Cardiac fibroblast (primary cell): Measurements from ENCODE around the gene FYB1.
A peak's percentile ranks its signal among the peaks of the same experiment; 100 is the strongest.

ENCODE experiments used
- DNase-seq, 2 donors: peaks; one replicate each; pipeline versions ENCODE4 v3.0.0 to v3.0.0-alpha.2; 2010; ENCODE audit warnings: low read depth in 2 of 2
- H3K4me3 ChIP-seq, 2 donors: replicated peaks in 1 of 2; 1 replicate in 1 of 2; 2 replicates in 1 of 2; pipeline ENCODE4 v1.5.1; 2011; ENCODE audit warnings: low read depth in 2 of 2, low read length in 2 of 2, mild to moderate bottlenecking in 2 of 2, moderate library complexity in 1 of 2
- CTCF ChIP-seq: IDR thresholded peaks from one replicate; pipeline ENCODE4 v1.5.1; 2011; ENCODE audit warnings: low read depth, mild to moderate bottlenecking, low read length, inconsistent platforms

The FYB1 gene

GRCh38 chr5:39059064-39059463 is 160.3 kb downstream of the FYB1 start:
- no peak for DNase-seq
- no peak for TF ChIP-seq CTCF
- H3K4me3 ChIP-seq: no peak overlapping the region

GRCh38 chr5:39058178-39058921 is 161.0 kb downstream of the FYB1 start:
- no peak for DNase-seq
- H3K4me3 ChIP-seq: peak overlapping the region in 1 of 2 donors; percentile 26
- TF ChIP-seq CTCF: no peak

DNA sequence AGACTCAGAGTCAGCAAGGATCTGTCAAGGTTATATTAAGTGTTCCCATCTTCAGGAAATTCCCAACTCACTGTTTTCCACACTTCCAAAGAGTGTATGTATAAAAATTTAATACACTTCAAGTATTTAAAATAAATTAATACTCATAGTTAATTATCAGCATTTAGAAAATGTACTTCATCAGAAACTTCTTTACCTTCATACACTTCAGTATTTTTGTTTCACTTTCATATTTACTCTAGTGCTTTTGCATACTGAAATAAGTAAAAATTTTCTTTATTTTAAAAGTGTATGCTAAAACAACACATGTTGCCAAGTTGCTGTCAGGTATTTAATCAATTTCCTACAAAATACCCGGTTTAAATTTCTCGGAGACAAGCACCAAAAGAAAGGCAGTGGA is 161.6 kb downstream of the FYB1 start:
- no peak for DNase-seq
- peak overlapping the region in 1 of 2 donors; percentile 26 for H3K4me3 ChIP-seq
- no peak for TF ChIP-seq CTCF

DNA sequence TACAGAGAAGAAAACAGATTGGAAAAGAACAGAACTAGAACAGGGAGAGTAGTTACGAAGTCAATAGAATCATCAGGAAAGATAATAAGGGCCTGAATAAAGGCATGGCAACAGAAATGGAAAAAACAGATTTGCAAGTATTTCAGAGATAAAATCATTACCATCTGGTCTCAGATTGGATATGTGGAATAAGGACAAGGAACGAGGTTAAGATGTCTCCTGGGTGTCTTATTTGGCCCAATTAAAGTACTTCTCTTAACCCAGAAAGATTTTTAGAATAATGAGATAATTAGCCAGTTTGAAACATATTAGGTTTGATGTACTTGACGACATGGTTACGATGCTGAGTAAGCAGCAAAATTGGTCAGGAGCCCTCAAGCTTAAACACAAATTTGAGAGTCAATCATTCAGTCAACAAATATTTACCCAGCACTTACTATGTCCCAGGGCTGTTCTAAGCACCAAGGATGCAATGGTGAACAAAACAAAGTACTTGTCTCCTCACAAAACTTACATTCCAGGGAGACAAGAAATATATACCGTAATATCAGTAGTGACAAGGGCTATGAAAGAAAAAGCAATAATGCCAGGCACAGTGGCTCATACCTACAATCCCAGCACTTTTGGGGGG is 163.5 kb downstream of the FYB1 start:
- no peak for DNase-seq
- H3K4me3 ChIP-seq: no peak overlapping the region
- no peak for TF ChIP-seq CTCF
